ENCODE measurements around the gene THAP2.
A peak's percentile ranks its signal among the peaks of the same experiment; 100 is the strongest.

THAP2 gene

GRCh38 chr12:71663561-71664410 is at the start of gene THAP2, which contains the start of gene ZFC3H1:
THAP2 (plus strand) TSS chr12:71664301; CDS start chr12:71664510, 209 bp downstream.
ZFC3H1 (minus strand) TSS chr12:71663848; CDS start chr12:71663610, 238 bp downstream.
- DNase-seq (ENCODE audit: low read depth): peak; percentile 99

GRCh38 chr12:71621938-71622337 is 42.2 kb upstream of the THAP2 start:
- no peak for DNase-seq (ENCODE audit: low read depth)

GRCh38 chr12:71625476-71625875 is 38.6 kb upstream of the THAP2 start:
- DNase-seq (ENCODE audit: low read depth): no peak

- DNase-seq (ENCODE audit: low read depth): no peak
Measured at GRCh38 chr12:71626098-71626497, 38.0 kb upstream of the THAP2 start.

- DNase-seq (ENCODE audit: low read depth): no peak
Measured at GRCh38 chr12:71626768-71627167, 37.3 kb upstream of the THAP2 start.

GRCh38 chr12:71627438-71628002 is 36.6 kb upstream of the THAP2 start:
- DNase-seq (ENCODE audit: low read depth): no peak

- DNase-seq (ENCODE audit: low read depth): peak; percentile 70
Measured at GRCh38 chr12:71636704-71637115, 27.4 kb upstream of the THAP2 start.

GRCh38 chr12:71638499-71638898 is 25.6 kb upstream of the THAP2 start:
- no peak for DNase-seq (ENCODE audit: low read depth)

- no peak for DNase-seq (ENCODE audit: low read depth)
Measured at GRCh38 chr12:71639341-71639760, 24.8 kb upstream of the THAP2 start.

GRCh38 chr12:71640316-71640715 is 23.8 kb upstream of the THAP2 start:
- DNase-seq (ENCODE audit: low read depth): no peak

- DNase-seq (ENCODE audit: low read depth): no peak
Measured at GRCh38 chr12:71641390-71641789, 22.7 kb upstream of the THAP2 start.

- DNase-seq (ENCODE audit: low read depth): no peak
Measured at GRCh38 chr12:71642264-71642663, 21.8 kb upstream of the THAP2 start.

- DNase-seq (ENCODE audit: low read depth): no peak
Measured at GRCh38 chr12:71645268-71645667, 18.8 kb upstream of the THAP2 start.

GRCh38 chr12:71646512-71646911 is 17.6 kb upstream of the THAP2 start:
- no peak for DNase-seq (ENCODE audit: low read depth)

- DNase-seq (ENCODE audit: low read depth): no peak
Measured at GRCh38 chr12:71648537-71648936, 15.6 kb upstream of the THAP2 start.

GRCh38 chr12:71649401-71649800 is 14.7 kb upstream of the THAP2 start:
- no peak for DNase-seq (ENCODE audit: low read depth)

- peak; percentile 8 for DNase-seq (ENCODE audit: low read depth)
Measured at GRCh38 chr12:71652656-71653055, 11.4 kb upstream of the THAP2 start.

- DNase-seq (ENCODE audit: low read depth): no peak
Measured at GRCh38 chr12:71653137-71653536, 11.0 kb upstream of the THAP2 start.

GRCh38 chr12:71654200-71654599 is 9.9 kb upstream of the THAP2 start:
- DNase-seq (ENCODE audit: low read depth): no peak

GRCh38 chr12:71655495-71655894 is 8.6 kb upstream of the THAP2 start:
- DNase-seq (ENCODE audit: low read depth): no peak

GRCh38 chr12:71655907-71656306 is 8.2 kb upstream of the THAP2 start:
- no peak for DNase-seq (ENCODE audit: low read depth)

GRCh38 chr12:71656740-71657139 is 7.4 kb upstream of the THAP2 start:
- DNase-seq (ENCODE audit: low read depth): no peak

GRCh38 chr12:71661977-71662530 is 2.0 kb upstream of the THAP2 start:
- DNase-seq (ENCODE audit: low read depth): no peak

All from fibroblast of the conjunctiva (primary cell).